Endothelial cell of umbilical vein (primary cell): Measurements from ENCODE around the gene DDX54.

Experiments used
- CTCF ChIP-seq, 2 donors: IDR thresholded peaks; 1 replicate in 1 of 2; 2 replicates in 1 of 2; pipeline ENCODE4 v1.5.1; 2011; ENCODE audit warnings: low read length in 2 of 2, mild to moderate bottlenecking in 2 of 2, moderate library complexity in 2 of 2, control low read depth in 1 of 2, inconsistent platforms in 1 of 2, low read depth in 1 of 2; ENCODE audit not compliant: insufficient read depth in 1 of 2; ENCODE audit errors: extremely low read depth in 1 of 2
- EZH2 ChIP-seq: IDR thresholded peaks from 2 replicates; pipeline ENCODE4 v1.6.1; 2012; ENCODE audit warnings: borderline replicate concordance, low read depth, mild to moderate bottlenecking, moderate library complexity, low read length, inconsistent platforms; ENCODE audit not compliant: severe bottlenecking
- GATA2 ChIP-seq: IDR thresholded peaks from 2 replicates; pipeline ENCODE4 v1.7.0; 2011; ENCODE audit warnings: low read depth, mild to moderate bottlenecking, moderate library complexity, mixed read lengths, low read length; ENCODE audit not compliant: insufficient read length, insufficient read depth
- JUN ChIP-seq: IDR thresholded peaks from 2 replicates; pipeline ENCODE4 v1.6.1; 2011; ENCODE audit warnings: borderline replicate concordance, low read depth; ENCODE audit not compliant: insufficient read length, insufficient read depth
- MYC ChIP-seq: IDR thresholded peaks from one replicate; pipeline ENCODE4 v1.6.1; 2011; ENCODE audit warnings: mild to moderate bottlenecking, low read depth, low read length
- POLR2A ChIP-seq: IDR thresholded peaks from 2 replicates; pipeline ENCODE4 v1.6.1; 2012; ENCODE audit warnings: low read depth, mild to moderate bottlenecking, control low read depth, low read length
- POLR2AphosphoS5 ChIP-seq: IDR thresholded peaks from 2 replicates; pipeline ENCODE4 v1.6.1; 2012; ENCODE audit warnings: low read depth, mild to moderate bottlenecking, control low read depth, low read length, moderate library complexity; ENCODE audit not compliant: insufficient read depth
- TF ChIP-seq, protein P1 (sequence below): IDR thresholded peaks from 2 replicates; pipeline ENCODE4 v1.6.1; 2011; ENCODE audit not compliant: insufficient read depth, insufficient read length

GRCh38 chr12:113128802-113129663, 56.2 kb downstream of the DDX54 start:
- TF ChIP-seq CTCF (IDR thresholded peaks at IDR 0.05; ENCODE audit: extremely low read depth in 1 of 2, insufficient read depth in 1 of 2, low read depth in 1 of 2, low read length in 2 of 2), result no peak
- TF ChIP-seq JUN, result no peak
- TF ChIP-seq, protein P1, sequence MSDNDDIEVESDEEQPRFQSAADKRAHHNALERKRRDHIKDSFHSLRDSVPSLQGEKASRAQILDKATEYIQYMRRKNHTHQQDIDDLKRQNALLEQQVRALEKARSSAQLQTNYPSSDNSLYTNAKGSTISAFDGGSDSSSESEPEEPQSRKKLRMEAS, result no peak
- no peak for TF ChIP-seq POLR2AphosphoS5
- TF ChIP-seq GATA2, result no peak
- TF ChIP-seq POLR2A, result no peak
- no peak for TF ChIP-seq MYC
- TF ChIP-seq EZH2, result no peak
